RKO (cell line): ENCODE measurements around the gene NUDT21.
"Not testable (repeated sequence)": the region's sequence is repeated elsewhere in the genome, so short reads cannot be mapped to it uniquely, and the experiment has no call there.

ENCODE experiments used
- DNase-seq: peaks from one replicate; pipeline ENCODE4 v3.0.0-alpha.2; 2016; ENCODE audit warnings: low spot score

NUDT21 gene

DNA sequence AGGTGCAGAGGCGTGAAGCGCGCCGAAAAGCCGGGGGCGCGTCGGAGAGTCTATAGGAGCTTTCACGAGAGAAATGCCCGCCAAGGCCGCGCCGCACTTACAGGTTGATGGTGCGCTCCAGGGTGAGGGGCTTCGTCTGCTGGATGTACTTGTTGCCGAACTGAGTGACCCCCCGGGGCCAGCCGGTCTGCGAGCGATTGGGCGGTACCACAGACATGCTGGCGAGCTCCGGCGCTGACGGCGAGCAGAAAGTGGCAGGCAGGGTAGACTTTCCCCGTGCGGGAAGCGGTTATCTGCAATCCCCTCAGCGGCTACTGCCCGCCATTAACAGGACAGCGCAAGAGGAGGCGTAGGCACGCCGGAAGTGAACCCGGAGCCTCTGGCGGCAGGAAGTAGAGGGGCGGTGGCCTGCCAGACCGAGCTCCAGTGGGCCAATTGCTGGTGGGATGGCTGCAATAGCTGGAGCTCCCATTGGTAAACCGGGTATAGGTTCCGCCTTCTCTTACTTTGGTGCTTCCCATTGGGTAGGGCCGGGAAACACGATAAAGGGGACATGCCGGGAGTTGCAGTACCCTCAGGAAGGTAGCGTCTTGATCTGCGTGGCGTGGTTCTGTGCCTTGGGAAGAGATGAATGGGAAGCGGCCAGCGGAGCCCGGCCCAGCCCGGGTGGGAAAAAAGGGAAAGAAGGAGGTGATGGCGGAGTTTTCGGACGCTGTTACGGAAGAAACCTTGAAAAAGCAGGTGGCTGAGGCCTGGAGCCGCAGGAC lies at the start of gene NUDT21, which contains the start of gene OGFOD1:
TSS of gene NUDT21 (minus strand) at position 347 of the 767 bp plus-strand sequence. CDS start at position 217, 130 bp downstream.
TSS of gene OGFOD1 (plus strand) at position 569 of the 767 bp plus-strand sequence. CDS start at position 628, 59 bp downstream.
- peak; percentile 99 for DNase-seq

- DNase-seq = no peak
Observed at GRCh38 chr16:56493815-56494214, 42.7 kb upstream of the NUDT21 start.

GRCh38 chr16:56493126-56493525 lies 42.0 kb upstream of the NUDT21 start:
- no peak for DNase-seq

GRCh38 chr16:56491657-56492261 lies 40.6 kb upstream of the NUDT21 start:
- no peak for DNase-seq

GRCh38 chr16:56488868-56489267 lies 37.7 kb upstream of the NUDT21 start:
- not testable (repeated sequence) for DNase-seq

DNA sequence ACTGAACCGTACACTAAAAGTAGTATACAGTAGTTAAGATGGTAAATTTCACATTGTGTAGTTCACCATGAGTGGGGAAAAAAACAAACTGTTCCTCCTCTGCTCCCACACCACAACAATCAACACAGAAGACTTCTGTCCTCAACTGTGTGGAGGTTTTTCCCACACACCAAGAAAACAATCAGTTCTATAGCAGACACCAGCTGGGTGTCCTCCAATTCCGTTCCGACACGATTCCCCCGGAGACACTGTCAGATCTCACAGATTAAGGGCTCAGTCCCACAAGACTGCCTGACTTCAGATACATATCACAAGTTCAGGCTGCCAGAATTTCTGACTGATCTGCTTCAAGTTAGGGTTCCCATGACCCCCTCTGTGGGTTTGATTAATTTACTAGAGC lies 36.9 kb upstream of the NUDT21 start:
- no peak for DNase-seq

DNA sequence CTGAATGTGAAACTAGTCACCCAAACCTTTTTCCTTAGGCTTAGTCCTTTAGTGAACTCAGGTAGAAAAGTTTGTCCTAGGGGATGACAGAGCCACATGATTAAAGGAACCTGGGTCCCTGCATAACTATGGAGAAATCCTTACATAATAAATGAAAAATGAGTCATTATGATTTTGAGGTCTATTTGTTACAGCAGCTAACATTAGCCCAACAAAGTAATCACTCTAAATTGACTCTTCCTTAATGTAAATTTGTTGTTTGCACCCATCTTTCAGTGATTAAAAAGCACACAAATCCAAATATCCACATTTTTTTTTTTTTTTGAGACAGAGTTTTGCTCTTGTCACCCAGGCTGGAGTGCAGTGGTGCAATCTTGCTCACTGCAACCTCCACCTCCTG lies 32.3 kb upstream of the NUDT21 start:
- no peak for DNase-seq

GRCh38 chr16:56482683-56483236 lies 31.6 kb upstream of the NUDT21 start:
- DNase-seq = no peak

GRCh38 chr16:56481468-56482122 lies 30.5 kb upstream of the NUDT21 start:
- no peak for DNase-seq

DNA sequence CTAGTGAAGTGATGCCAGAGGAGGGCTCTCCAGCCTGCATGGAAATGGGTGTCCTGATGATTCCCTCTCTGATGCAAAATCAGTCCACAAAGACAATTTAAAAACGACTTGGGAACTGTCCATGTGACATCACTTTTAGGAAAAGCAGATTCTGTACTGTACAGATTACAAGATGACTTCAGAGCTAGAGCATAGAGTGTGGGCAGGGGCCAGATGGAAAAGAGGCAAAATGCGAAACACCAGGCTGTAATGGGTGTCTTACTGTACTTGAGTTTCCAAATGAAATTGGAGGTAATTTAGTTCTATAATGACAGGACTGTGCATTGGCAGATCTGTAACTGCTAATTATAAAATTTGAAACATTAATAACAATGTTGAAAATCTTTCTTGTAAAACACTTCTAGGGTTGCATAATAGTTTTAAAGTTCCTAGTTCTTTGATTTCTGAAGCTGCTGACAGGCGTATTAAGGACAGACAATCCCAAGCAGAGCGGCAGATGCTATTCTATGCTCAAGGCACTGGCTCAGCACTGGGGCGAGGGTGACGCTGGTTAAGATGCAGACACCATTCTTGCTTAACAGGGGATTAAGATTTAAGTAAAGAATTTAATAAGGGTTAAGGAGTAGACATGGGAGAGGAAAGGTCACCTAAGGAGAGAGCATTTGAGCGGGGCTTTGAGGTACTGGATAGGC lies 29.8 kb upstream of the NUDT21 start:
- DNase-seq = no peak

DNA sequence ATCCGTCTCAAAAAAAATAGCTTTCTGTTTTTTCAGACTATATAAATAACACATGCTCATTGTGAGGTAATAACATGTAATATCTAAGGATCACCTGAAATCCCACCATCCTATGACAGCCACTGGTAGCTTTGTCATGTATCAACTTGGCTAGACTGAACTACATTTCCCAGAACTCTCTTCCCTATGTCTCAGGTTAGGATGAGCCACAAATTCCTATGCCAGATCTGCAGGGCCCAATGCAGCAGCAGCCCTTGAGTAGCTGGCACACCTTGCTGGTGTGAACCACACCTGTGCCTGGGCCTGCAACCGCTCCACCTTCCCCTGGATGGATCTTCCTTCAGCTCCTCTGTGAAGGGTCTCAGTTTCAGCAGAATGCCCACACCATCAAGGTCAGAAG lies 28.3 kb upstream of the NUDT21 start:
- no peak for DNase-seq

GRCh38 chr16:56478281-56479049 lies 27.3 kb upstream of the NUDT21 start:
- DNase-seq = no peak

GRCh38 chr16:56477096-56477878 lies 26.2 kb upstream of the NUDT21 start:
- DNase-seq = peak; percentile 79

GRCh38 chr16:56475201-56475600 lies 24.1 kb upstream of the NUDT21 start:
- DNase-seq = no peak

DNA sequence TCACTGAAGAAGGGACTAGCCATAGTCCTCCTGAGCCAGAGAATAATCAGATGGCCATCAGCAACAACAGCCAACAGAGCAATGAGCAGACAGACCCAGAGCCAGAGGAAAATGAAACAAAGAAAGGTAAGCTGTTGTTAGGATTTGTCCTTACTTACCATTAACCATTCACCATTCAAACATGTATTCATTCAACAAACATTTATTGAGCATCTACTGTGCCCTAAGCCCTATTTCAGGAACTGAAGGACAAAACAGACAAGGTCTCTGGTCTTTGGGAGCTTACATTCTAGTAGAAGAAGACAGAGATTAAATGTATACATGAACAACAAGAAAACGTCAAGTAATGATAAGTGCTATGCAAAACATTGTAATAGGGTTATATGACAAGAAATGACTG lies 19.5 kb upstream of the NUDT21 start:
- no peak for DNase-seq

GRCh38 chr16:56470232-56470631 lies 19.1 kb upstream of the NUDT21 start:
- DNase-seq = no peak

DNA sequence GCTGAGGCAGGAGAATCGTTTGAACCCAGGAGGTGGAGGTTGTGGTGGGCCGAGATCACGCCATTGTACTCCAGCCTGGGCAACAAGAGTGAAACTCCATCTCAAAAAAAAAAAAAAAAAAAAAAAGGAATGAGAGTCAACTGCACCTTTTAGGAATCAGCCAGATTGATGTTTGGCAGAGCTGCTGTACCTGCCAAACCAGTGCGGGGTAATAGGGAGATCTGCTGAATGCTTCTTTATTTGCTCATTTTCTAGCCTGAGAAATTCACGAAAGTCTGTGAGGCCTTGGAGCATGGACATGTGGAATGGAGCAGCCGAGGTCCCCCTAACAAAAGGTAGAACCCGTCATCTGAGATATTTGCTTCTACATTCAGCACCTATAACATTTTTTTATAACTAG lies 18.6 kb upstream of the NUDT21 start:
- no peak for DNase-seq

GRCh38 chr16:56468800-56469199 lies 17.7 kb upstream of the NUDT21 start:
- no peak for DNase-seq

DNA sequence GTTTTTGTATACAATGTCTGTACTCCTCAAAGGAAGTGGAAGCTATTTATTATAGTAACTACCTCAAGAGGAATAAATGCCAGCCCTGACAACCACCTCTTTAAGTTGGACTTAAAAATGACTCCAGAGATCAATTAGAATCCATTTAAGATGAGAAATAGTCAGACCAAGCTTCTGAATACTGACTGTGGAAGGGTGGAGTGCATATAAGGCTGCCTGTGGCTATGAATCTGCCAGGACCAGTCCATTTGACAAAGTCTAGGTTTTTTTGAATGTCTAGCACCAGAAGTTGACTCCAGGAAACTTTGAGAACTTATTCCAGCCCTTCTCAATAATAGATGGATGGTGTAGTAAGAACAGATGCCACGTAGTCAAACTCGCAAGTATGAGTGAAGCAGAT lies 15.2 kb upstream of the NUDT21 start:
- no peak for DNase-seq

GRCh38 chr16:56463153-56463552 lies 12.0 kb upstream of the NUDT21 start:
- no peak for DNase-seq
